ENCODE data around the gene FLNB.

Gene FLNB

GRCh38 chr3:58065700-58066167, 57.5 kb downstream of the FLNB start:
- no peak overlapping the region for H3K4me3 ChIP-seq (ENCODE audit: low read depth, low read length)
- DNase-seq (ENCODE audit: low read depth, low spot score): peak; percentile 73
- in situ Hi-C loops (cut with HindIII; ENCODE audit: low sequenced_read_pairs): no loop called here
- no peak for TF ChIP-seq CTCF (IDR thresholded peaks at IDR 0.05; ENCODE audit: low read depth, low read length)

GRCh38 chr3:58066842-58067241, 58.6 kb downstream of the FLNB start:
- peak; percentile 42 for DNase-seq (ENCODE audit: low read depth, low spot score)
- in situ Hi-C loops (cut with HindIII; ENCODE audit: low sequenced_read_pairs): no loop called here
- TF ChIP-seq CTCF (IDR thresholded peaks at IDR 0.05; ENCODE audit: low read depth, low read length): no peak
- no peak overlapping the region for H3K4me3 ChIP-seq (ENCODE audit: low read depth, low read length)

- no peak overlapping the region for H3K4me3 ChIP-seq (ENCODE audit: low read depth, low read length)
- in situ Hi-C loops (cut with HindIII; ENCODE audit: low sequenced_read_pairs): no loop called here
- no peak for TF ChIP-seq CTCF (IDR thresholded peaks at IDR 0.05; ENCODE audit: low read depth, low read length)
- no peak for DNase-seq (ENCODE audit: low read depth, low spot score)
Observed at GRCh38 chr3:58068122-58068809, 60.0 kb downstream of the FLNB start.

GRCh38 chr3:58071480-58071971, 63.3 kb downstream of the FLNB start:
- H3K4me3 ChIP-seq (ENCODE audit: low read depth, low read length): no peak overlapping the region
- DNase-seq (ENCODE audit: low read depth, low spot score): no peak
- TF ChIP-seq CTCF (IDR thresholded peaks at IDR 0.05; ENCODE audit: low read depth, low read length): no peak
- in situ Hi-C loops (cut with HindIII; ENCODE audit: low sequenced_read_pairs): no loop called here

GRCh38 chr3:58072052-58072762, 64.0 kb downstream of the FLNB start:
- in situ Hi-C loops (cut with HindIII; ENCODE audit: low sequenced_read_pairs): no loop called here
- H3K4me3 ChIP-seq (ENCODE audit: low read depth, low read length): no peak overlapping the region
- peak; percentile 90 for DNase-seq (ENCODE audit: low read depth, low spot score)
- no peak for TF ChIP-seq CTCF (IDR thresholded peaks at IDR 0.05; ENCODE audit: low read depth, low read length)

GRCh38 chr3:58072763-58073130, 64.5 kb downstream of the FLNB start:
- H3K4me3 ChIP-seq (ENCODE audit: low read depth, low read length): no peak overlapping the region
- no peak for DNase-seq (ENCODE audit: low read depth, low spot score)
- in situ Hi-C loops (cut with HindIII; ENCODE audit: low sequenced_read_pairs): no loop called here
- no peak for TF ChIP-seq CTCF (IDR thresholded peaks at IDR 0.05; ENCODE audit: low read depth, low read length)

Measured in astrocyte of the spinal cord (primary cell).